ENCODE measurements around the gene FSCB.
"Not testable (repeated sequence)": the region's sequence is repeated elsewhere in the genome, so short reads cannot be mapped to it uniquely, and the experiment has no call there.

FSCB gene, protein sequence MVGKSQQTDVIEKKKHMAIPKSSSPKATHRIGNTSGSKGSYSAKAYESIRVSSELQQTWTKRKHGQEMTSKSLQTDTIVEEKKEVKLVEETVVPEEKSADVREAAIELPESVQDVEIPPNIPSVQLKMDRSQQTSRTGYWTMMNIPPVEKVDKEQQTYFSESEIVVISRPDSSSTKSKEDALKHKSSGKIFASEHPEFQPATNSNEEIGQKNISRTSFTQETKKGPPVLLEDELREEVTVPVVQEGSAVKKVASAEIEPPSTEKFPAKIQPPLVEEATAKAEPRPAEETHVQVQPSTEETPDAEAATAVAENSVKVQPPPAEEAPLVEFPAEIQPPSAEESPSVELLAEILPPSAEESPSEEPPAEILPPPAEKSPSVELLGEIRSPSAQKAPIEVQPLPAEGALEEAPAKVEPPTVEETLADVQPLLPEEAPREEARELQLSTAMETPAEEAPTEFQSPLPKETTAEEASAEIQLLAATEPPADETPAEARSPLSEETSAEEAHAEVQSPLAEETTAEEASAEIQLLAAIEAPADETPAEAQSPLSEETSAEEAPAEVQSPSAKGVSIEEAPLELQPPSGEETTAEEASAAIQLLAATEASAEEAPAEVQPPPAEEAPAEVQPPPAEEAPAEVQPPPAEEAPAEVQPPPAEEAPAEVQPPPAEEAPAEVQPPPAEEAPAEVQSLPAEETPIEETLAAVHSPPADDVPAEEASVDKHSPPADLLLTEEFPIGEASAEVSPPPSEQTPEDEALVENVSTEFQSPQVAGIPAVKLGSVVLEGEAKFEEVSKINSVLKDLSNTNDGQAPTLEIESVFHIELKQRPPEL

DNA sequence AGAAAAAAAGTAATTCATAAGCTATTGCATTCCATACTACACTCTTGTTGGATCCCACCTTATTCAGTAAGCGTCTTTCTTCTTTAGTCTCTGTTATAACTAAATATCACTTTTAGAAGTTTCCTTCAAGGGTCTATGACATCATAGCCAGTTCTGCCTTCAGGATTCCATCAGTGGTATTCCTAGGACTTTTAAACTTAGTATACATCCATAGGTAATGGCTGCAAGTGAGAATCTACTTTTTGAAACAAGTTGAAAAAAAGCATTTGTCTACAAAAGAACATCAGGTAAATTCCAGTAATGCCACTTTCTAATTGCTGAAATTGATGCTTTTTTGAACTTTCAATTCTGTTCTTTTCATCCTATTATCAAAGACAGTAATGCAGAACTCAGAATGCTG, at the start of gene FSCB:
FSCB (minus strand) TSS at position 101 of the 400 bp plus-strand sequence. CDS start 296 bp downstream, outside the sequence.
- no peak for DNase-seq (ENCODE audit: low spot score)

GRCh38 chr14:44531658-44532057, 24.6 kb upstream of the FSCB start:
- DNase-seq (ENCODE audit: low spot score), result no peak

GRCh38 chr14:44530475-44530874, 23.4 kb upstream of the FSCB start:
- no peak for DNase-seq (ENCODE audit: low spot score)

- no peak for DNase-seq (ENCODE audit: low spot score)
These were observed 21.9 kb upstream of the FSCB start for GRCh38 chr14:44529026-44529425.

DNA sequence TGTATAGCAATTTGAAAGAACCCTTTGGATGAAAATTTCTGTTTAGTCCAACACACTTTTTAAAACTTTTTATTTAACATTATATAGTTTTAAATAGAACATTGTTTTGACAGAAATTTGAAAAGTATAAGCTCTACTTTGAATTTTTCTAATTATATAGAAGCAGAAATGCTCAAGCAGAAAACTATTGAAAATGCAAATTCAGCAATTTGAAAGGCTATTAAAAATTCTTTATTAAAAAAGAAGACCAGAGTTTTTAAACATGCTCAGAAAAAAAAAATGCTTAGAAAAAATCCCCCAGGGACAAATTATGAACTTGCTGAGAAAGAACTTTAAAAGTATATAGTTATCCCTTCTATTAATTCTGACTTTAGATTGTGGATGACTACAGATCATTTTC, 21.1 kb upstream of the FSCB start:
- DNase-seq (ENCODE audit: low spot score), result no peak

- no peak for DNase-seq (ENCODE audit: low spot score)
These were observed 18.2 kb upstream of the FSCB start for GRCh38 chr14:44525237-44525636.

- not testable (repeated sequence) for DNase-seq (ENCODE audit: low spot score)
These were observed 8.6 kb upstream of the FSCB start for GRCh38 chr14:44515668-44516067.

DNA sequence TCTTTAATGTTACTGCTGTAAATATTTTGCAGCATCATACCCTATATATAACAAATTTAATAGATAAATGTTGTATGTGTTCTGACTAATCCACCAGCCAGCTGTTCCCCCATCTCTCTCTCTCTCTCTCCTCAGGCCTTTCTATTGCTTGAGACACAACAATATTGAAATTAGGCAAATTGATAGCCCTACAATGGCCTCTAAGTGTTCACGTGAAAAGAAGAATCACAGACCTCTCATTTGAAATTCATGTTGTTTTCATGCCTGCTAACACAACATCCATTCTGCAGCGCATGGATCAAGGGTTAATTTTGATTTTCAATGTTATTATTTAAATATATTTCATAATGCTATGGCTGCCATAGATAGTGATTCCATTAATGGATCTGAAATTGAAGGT, 1.8 kb upstream of the FSCB start:
- no peak for DNase-seq (ENCODE audit: low spot score)

DNA sequence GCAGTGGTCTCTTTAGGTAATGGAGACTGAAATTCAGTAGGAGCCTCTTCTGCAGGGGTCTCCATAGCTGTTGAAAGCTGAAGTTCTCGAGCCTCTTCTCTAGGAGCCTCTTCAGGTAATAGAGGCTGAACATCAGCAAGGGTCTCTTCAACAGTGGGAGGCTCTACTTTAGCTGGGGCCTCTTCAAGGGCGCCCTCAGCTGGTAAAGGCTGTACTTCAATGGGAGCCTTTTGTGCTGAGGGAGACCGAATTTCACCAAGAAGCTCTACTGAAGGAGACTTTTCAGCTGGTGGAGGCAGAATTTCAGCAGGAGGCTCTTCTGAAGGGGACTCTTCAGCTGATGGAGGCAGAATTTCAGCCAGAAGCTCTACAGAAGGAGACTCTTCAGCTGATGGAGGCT, 1.5 kb downstream of the FSCB start:
- no peak for DNase-seq (ENCODE audit: low spot score)

DNA sequence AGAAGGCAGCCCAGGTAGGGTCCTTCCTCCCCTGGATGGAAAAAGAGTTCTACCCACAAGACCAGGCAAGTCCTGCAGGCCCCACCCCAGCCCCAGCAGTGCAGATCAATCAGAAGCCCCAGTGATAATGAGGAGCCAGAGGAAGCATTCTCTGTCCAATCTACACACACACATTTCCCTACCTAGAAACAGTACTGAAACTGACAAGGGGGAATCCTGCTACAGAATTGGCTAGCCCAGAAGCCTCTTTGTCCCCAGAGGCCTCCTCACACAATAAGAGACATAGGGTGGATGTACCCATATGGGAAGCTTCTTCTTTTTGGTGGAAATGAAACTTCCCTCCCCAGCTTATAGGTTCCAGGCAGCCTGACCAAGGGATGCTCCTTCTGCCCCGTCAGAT, 9.9 kb downstream of the FSCB start:
- no peak for DNase-seq (ENCODE audit: low spot score)

DNA sequence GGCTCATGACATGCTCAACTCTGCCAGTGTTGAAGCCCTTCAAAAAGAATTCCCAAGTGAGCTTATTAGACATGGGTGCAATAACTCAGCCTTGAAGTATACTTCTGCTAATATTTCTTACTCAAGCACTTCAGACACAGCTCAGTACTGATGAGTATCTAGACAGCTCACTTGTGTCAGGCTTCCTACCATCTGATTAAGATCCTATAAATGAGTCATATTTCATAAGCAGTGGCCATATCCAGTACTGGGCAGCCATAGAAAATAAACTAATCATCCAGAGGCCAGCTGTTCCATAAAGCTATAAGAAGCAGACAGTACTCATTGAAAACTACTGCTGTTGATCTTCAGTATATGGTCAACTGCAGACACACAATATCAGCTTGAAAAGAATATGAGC, 12.9 kb downstream of the FSCB start:
- no peak for DNase-seq (ENCODE audit: low spot score)

GRCh38 chr14:44490966-44491365, 16.1 kb downstream of the FSCB start:
- no peak for DNase-seq (ENCODE audit: low spot score)

DNA sequence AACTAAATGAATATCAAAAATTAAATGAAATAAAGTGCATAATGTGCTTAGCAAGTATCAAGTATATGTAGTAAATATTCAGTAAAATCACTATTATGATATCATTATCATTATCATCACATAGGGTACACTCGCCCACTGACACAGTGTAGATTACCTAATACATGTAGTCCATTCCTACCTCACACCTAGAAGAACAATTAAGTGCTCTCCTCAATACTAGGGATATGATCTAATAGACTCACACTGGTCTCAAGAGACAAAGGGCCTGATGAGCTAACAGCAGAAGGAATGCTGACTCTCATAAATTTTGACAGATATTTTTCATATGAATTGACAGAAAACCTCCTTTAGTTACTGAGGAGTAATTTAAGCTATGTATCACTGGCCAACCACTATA, 29.1 kb downstream of the FSCB start:
- DNase-seq (ENCODE audit: low spot score), result no peak

DNA sequence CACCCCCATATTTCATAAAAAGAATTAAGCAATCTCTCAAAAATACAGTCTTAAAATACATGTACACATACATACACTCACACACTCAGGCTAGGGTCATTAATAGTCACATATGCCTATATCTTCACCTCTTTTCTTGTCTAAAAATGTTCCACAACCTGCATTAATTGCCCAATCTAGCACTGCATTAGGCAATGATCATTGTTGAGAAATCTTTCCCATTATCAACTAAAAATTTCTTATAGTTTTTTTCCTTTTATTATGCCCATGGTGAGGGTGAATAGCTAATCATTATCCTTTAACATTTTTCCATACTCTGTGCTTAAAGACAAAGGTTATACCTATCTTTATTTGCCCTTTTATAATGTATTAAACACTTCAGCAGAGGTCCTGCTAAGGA, 38.3 kb downstream of the FSCB start:
- DNase-seq (ENCODE audit: low spot score), result no peak

GRCh38 chr14:44463356-44464004, 43.6 kb downstream of the FSCB start:
- DNase-seq (ENCODE audit: low spot score), result no peak

DNA sequence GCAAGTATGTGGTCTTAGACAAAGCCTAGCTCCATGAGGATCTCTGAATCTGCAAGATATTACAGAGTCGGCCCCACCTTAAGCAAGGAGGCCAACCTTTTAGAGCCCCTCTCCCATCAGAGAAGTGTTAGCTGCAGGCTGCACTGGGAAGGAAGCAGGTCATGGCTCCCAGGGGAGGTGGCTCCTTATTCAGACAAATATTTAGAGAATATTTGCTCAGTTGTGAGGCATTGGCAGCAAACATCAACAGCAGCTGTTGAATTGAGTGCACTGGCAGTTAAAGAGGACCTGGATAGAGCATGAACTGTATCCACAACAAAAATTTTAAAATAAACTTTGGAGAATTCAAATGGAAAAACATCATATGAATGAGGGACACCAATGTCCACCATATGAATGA, 44.7 kb downstream of the FSCB start:
- DNase-seq (ENCODE audit: low spot score), result no peak

GRCh38 chr14:44461811-44462210, 45.3 kb downstream of the FSCB start:
- DNase-seq (ENCODE audit: low spot score), result no peak
